DND-41 (cell line): ENCODE results near the gene MRPL55.

Experiments
- EZH2 ChIP-seq: IDR thresholded peaks from 3 replicates; pipeline ENCODE4 v1.6.1; 2012; ENCODE audit warnings: borderline replicate concordance, low read depth, mild to moderate bottlenecking, moderate library complexity, low read length, inconsistent platforms; ENCODE audit not compliant: severe bottlenecking
- TF ChIP-seq, protein P1 (sequence below): IDR thresholded peaks from 2 replicates; pipeline ENCODE4 v1.5.1; 2012; ENCODE audit warnings: borderline replicate concordance, low read length, moderate library complexity, mild to moderate bottlenecking; ENCODE audit not compliant: poor library complexity, severe bottlenecking; ENCODE audit errors: extremely low read depth

DNA sequence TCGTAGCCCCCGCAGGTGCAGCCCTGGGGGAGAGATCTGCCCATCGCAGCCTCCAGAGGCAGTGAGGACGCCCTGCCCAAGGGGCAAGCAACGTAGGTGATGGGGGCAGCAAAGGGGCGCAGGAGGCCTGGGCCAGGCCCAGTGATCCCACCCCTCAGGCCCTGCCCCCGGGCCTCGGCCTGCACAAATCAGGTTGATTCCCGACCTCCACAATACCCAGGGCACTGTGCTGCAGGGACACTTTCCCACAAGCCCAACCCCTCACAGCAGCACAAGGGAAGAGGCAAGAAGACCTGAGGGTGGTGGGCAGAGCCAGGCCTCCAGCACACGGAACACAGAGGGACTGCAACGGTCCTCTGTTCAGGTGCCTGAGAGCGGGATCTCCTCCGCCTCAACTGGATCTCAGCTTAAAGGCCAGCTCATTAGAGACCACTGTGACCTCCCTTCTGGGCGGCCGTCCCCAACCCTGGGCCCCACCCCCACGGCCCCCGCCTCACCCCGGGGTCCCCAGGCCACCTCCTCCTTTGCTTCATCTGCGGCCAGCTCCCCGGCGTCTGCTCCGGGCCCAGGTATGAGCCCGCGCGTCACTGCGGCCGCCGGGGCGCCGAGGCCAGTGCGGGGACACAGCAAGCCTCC, 27.4 kb downstream of the MRPL55 start:
- TF ChIP-seq, protein P1, sequence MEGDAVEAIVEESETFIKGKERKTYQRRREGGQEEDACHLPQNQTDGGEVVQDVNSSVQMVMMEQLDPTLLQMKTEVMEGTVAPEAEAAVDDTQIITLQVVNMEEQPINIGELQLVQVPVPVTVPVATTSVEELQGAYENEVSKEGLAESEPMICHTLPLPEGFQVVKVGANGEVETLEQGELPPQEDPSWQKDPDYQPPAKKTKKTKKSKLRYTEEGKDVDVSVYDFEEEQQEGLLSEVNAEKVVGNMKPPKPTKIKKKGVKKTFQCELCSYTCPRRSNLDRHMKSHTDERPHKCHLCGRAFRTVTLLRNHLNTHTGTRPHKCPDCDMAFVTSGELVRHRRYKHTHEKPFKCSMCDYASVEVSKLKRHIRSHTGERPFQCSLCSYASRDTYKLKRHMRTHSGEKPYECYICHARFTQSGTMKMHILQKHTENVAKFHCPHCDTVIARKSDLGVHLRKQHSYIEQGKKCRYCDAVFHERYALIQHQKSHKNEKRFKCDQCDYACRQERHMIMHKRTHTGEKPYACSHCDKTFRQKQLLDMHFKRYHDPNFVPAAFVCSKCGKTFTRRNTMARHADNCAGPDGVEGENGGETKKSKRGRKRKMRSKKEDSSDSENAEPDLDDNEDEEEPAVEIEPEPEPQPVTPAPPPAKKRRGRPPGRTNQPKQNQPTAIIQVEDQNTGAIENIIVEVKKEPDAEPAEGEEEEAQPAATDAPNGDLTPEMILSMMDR = no peak
- no peak for TF ChIP-seq EZH2
